HCT116 (cell line): Measurements from ENCODE around the gene METTL26. TPM values are rescaled to one million over a fixed set of nuclear protein-coding genes. Genes with fewer than 3 reads are reported as not detected.

Experiments
- ATAC-seq: fragments of 200-7000 bp; cut with Tn5 transposase; 2 replicates; pipeline ENCODE4 v1.9.1; 2020; ENCODE audit warnings: mild to moderate bottlenecking, moderate library complexity
- BruUV-seq: library from RNA; stranded (reverse); fragments of 400-500 nt; replicated peaks from 2 replicates; lab custom pipeline; 2021; lab: Mats Ljungman, UMichigan
- CTCF ChIA-PET: fragments of 300-600 bp; sonication (Branson Sonifier 250); formaldehyde crosslinking; loops from one replicate; lab custom pipeline; 2021; ENCODE audit warnings: antibody characterized with exemption; lab: Charles Lee
- POLR2A ChIA-PET: fragments of 300-600, 350-600 bp; sonication (Branson Sonifier 250); formaldehyde crosslinking; loops from one replicate; lab custom pipeline; 2021; ENCODE audit warnings: antibody characterized with exemption; lab: Charles Lee
- RAD21 ChIA-PET, 2 experiments: fragments of 300-600 bp; sonication (Branson Sonifier 250); formaldehyde crosslinking; loops; one replicate each; lab custom pipeline; 2023; ENCODE audit warnings: low total read pairs in 2 of 2; ENCODE audit not compliant: uncharacterized antibody in 2 of 2, unreplicated experiment in 2 of 2, low non-redundant PET in 1 of 2; lab: Charles Lee
- DNase-seq: peaks from one replicate; pipeline ENCODE4 v3.0.0-alpha.2; 2010; ENCODE audit warnings: low read depth, low spot score
- H2AFZ ChIP-seq: fragments of 200-600 bp; shearing (Covaris generic), sonication (generic); 2 replicates; pipeline ENCODE4 v1.6.1; 2017; ENCODE audit warnings: low read depth, mixed run types, mixed read lengths, antibody characterized with exemption, low read length; ENCODE audit not compliant: poor library complexity, severe bottlenecking
- H3K27ac ChIP-seq: 2 replicates; pipeline ENCODE4 v1.5.1; 2012; ENCODE audit warnings: low read depth, low read length
- H3K27me3 ChIP-seq: fragments of 200-600 bp; sonication (generic); 2 replicates; pipeline ENCODE4 v1.6.1; 2016; ENCODE audit warnings: mixed run types, low read length, mixed read lengths; ENCODE audit not compliant: insufficient read depth
- H3K36me3 ChIP-seq, 2 experiments: fragments of 200-500 bp in 1 of 2; fragments of 200-600 bp in 1 of 2; sonication (Bioruptor generic) in 1 of 2; sonication (generic) in 1 of 2; 2 replicates each; pipeline versions ENCODE4 v1.5.1 to v1.6.1; 2014 to 2016; ENCODE audit warnings: low read length in 2 of 2, inconsistent platforms in 1 of 2, mixed read lengths in 1 of 2, mixed run types in 1 of 2; ENCODE audit not compliant: insufficient read depth in 2 of 2, control insufficient read depth in 1 of 2
- H3K4me1 ChIP-seq, 2 experiments: fragments of 200-600 bp in 1 of 2; sonication (generic) in 1 of 2; 2 replicates each; pipeline versions ENCODE4 v1.5.1 to v1.6.1; 2012 to 2017; ENCODE audit warnings: low read length in 2 of 2, inconsistent platforms in 1 of 2, mild to moderate bottlenecking in 1 of 2, mixed read lengths in 1 of 2, mixed run types in 1 of 2, moderate library complexity in 1 of 2; ENCODE audit not compliant: insufficient read depth in 2 of 2, control insufficient read depth in 1 of 2
- H3K4me2 ChIP-seq: fragments of 200-600 bp; sonication (generic); 2 replicates; pipeline ENCODE4 v1.6.1; 2017; ENCODE audit warnings: mixed run types, low read length, mixed read lengths
- H3K4me3 ChIP-seq, 2 experiments: fragments of 200-600 bp in 1 of 2; sonication (generic) in 1 of 2; replicated peaks in 1 of 2; 2 replicates each; pipeline ENCODE4 v1.5.1; 2011 to 2016; ENCODE audit warnings: low read length in 2 of 2, control low read depth in 1 of 2, low read depth in 1 of 2, mild to moderate bottlenecking in 1 of 2, mixed read lengths in 1 of 2, mixed run types in 1 of 2
- H3K79me2 ChIP-seq: fragments of 200-600 bp; sonication (generic); 2 replicates; pipeline ENCODE4 v1.6.1; 2017; ENCODE audit warnings: mild to moderate bottlenecking, mixed run types, low read length, moderate library complexity, mixed read lengths; ENCODE audit not compliant: insufficient read depth
- H3K9ac ChIP-seq: fragments of 200-600 bp; sonication (generic); 2 replicates; pipeline ENCODE4 v1.6.1; 2016; ENCODE audit warnings: low read length, mixed read lengths
- H3K9me2 ChIP-seq: fragments of 200-600 bp; sonication (generic), shearing (Covaris generic); 2 replicates; pipeline ENCODE4 v1.6.1; 2017; ENCODE audit warnings: mixed run types, mild to moderate bottlenecking, moderate library complexity; ENCODE audit not compliant: insufficient read depth
- H3K9me3 ChIP-seq, 2 experiments: fragments of 200-500 bp in 1 of 2; fragments of 200-600 bp in 1 of 2; sonication (Bioruptor generic) in 1 of 2; sonication (generic) in 1 of 2; 2 replicates each; pipeline ENCODE4 v1.6.1; 2014 to 2017; ENCODE audit warnings: low read length in 2 of 2, mixed read lengths in 2 of 2, inconsistent platforms in 1 of 2, low read depth in 1 of 2, mild to moderate bottlenecking in 1 of 2, mixed run types in 1 of 2, moderate library complexity in 1 of 2; ENCODE audit not compliant: control insufficient read depth in 1 of 2, insufficient read depth in 1 of 2
- H4K20me1 ChIP-seq: fragments of 200-600 bp; sonication (generic), shearing (Covaris generic); 2 replicates; pipeline ENCODE4 v1.6.1; 2017; ENCODE audit warnings: mixed run types, mild to moderate bottlenecking, moderate library complexity; ENCODE audit not compliant: insufficient read depth
- CEBPB ChIP-seq: IDR thresholded peaks from 2 replicates; pipeline ENCODE4 v1.6.1; 2012; ENCODE audit warnings: low read depth
- EGR1 ChIP-seq: IDR thresholded peaks from 2 replicates; pipeline ENCODE4 v1.6.1; 2012; ENCODE audit warnings: low read depth
- EZH2phosphoT487 ChIP-seq: fragments of 200-600 bp; IDR thresholded peaks from 2 replicates; pipeline ENCODE4 v1.6.1; 2018; ENCODE audit warnings: antibody characterized with exemption, borderline replicate concordance
- JUND ChIP-seq: IDR thresholded peaks from 2 replicates; pipeline ENCODE4 v1.6.1; 2012
- TCF7L2 ChIP-seq: IDR thresholded peaks from 2 replicates; pipeline ENCODE4 v1.7.0; 2011; ENCODE audit warnings: borderline replicate concordance, inconsistent platforms; ENCODE audit not compliant: insufficient read depth, insufficient read length; ENCODE audit errors: extremely low read depth
- ZFX ChIP-seq: fragments of 450-650 bp; IDR thresholded peaks from 2 replicates; pipeline ENCODE4 v1.6.1; 2017
- ZNF274 ChIP-seq: fragments of 200-500 bp; sonication (Bioruptor generic); IDR thresholded peaks from 2 replicates; pipeline ENCODE4 v1.6.1; 2014; ENCODE audit warnings: mild to moderate bottlenecking, low read depth, low read length, inconsistent platforms
- intact Hi-C: fragments of 100-400 bp; cut with micrococcal nuclease; formaldehyde crosslinking; loops from 2 replicates; pipeline ENCODE4 v1.10.0; 2022
- total RNA-seq: library from RNA; stranded (reverse); gene quantifications from one replicate; pipeline ENCODE4 v1.2.1, GENCODE V29; 2021; ENCODE audit not compliant: unreplicated experiment
- TF ChIP-seq, protein P1 (sequence below): IDR thresholded peaks from 2 replicates; pipeline ENCODE4 v1.6.1; 2012

The METTL26 gene
- total RNA-seq, 1 experiment from 2014 or later, result 85.7 TPM

DNA sequence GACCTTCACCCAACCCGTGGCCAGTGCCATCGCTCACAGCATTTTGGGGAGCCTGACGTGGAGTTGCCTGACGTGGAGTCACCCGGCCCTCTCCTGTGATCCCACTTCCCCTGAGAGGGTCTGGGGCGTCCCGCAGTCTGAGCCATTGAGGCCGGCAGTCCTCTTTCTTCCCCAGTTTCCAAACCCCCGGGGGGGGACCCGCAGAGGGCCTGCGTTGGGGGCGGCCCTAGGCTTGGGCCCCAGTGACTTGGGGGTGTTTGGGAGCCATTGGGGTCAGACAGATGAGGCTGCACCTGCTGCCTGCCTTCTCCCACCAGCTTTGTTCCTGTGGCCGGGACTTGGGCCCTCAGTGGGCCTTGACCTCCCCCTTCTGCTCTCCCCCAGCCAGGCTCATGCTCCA is 33.6 kb upstream of the METTL26 start:
- no TSS peak for BruUV-seq
- Histone ChIP-seq H3K27me3 (no peaks in the 10 kb centered on the region), H3K27ac (no peak overlapping the region; the same call in 1 of the 2 replicates), H3K4me2 (peak overlapping the region; percentile 74)
- CTCF ChIA-PET, result no interaction called here
- ATAC-seq, result no peak
- RAD21 ChIA-PET, result no interaction called here
- POLR2A ChIA-PET, result no interaction called here
- TF ChIP-seq ZFX (no peak), JUND (no peak), ZNF274 (no peak), EZH2phosphoT487 (no peak), CEBPB (no peak)
- TF ChIP-seq, all 23 proteins: peak for 0
- peak overlapping the region; percentile 66 to 72; a peak in 1 of 4 replicates for H3K4me3 ChIP-seq
- H3K36me3 ChIP-seq, result peaks cover 0 to 4% of the 10 kb centered on the region in 2 experiments; a peak in 1 of 4 replicates
- H3K9me3 ChIP-seq, result no peaks in the 10 kb centered on the region
- intact Hi-C loops, result no loop called here
- H2AFZ ChIP-seq, result no peak overlapping the region
- no peak for DNase-seq
- peaks cover 0 to 10% of the 10 kb centered on the region in 2 experiments; a peak in 1 of 4 replicates for H3K4me1 ChIP-seq
- H3K9me2 ChIP-seq, result no peaks in the 10 kb centered on the region
- H3K9ac ChIP-seq, result no peak overlapping the region
- H4K20me1 ChIP-seq, result no peaks in the 10 kb centered on the region
- H3K79me2 ChIP-seq, result peaks cover 26% of the 10 kb centered on the region

DNA sequence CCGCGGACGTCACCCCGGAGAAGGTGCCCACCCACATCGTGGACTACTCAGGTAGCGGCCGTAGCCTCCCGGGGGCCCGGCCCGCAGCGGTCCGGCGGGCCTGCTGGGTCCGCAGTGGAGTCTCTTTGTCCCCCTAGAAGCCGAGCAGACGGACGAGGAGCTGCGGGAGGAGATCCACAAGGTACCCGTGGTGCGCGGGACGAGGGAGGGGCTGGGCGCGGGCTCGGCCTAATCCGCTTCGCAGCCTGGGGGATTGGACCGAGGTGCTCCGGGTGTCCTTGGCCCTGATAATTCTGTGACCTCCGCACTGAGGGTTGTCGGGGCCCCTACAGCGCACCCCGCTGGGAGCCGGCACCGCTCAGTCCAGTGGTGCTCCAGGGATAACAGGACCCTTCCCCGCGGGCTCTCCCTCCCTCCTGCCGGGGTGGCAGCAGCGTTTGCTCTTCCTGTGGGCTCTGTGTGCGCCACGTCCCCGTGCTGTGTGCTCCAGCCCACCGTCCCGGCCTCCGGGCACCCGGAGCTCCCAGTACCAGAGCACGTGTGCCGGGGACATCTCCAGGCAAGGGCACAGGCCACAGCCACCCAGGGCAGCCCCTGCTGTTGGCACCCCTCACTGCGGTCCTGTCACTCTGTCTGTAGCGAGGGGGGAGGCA is 32.5 kb upstream of the METTL26 start:
- Histone ChIP-seq H2AFZ (no peak overlapping the region), H3K9ac (peak overlapping the region; percentile 80), H3K9me3 (no peaks in the 10 kb centered on the region), H3K4me1 (peaks cover 0 to 10% of the 10 kb centered on the region in 2 experiments; a peak in 1 of 4 replicates), H3K79me2 (peaks cover 26% of the 10 kb centered on the region), H3K9me2 (no peaks in the 10 kb centered on the region), H4K20me1 (no peaks in the 10 kb centered on the region), H3K27me3 (no peaks in the 10 kb centered on the region), H3K27ac (peak overlapping the region; percentile 78), H3K4me2 (peak overlapping the region; percentile 74), H3K36me3 (peaks cover 0 to 4% of the 10 kb centered on the region in 2 experiments; a peak in 1 of 4 replicates), H3K4me3 (peak overlapping the region; percentile 66 to 72)
- RAD21 ChIA-PET, result interaction anchor here in 1 of 2 experiments (0.6 kb wide), 1 partner anchor 84 kb away, joined by 5 read pairs; no protein-coding TSS in a partner anchor
- POLR2A ChIA-PET, result no interaction called here
- DNase-seq (no peak), ATAC-seq (peak; percentile 8; the same call in 1 of the 2 replicates)
- CTCF ChIA-PET, result no interaction called here
- TSS peak; percentile 31 for BruUV-seq
- TF ChIP-seq EZH2phosphoT487, result no peak
- no peak for TF ChIP-seq CEBPB
- TF ChIP-seq, protein P1, sequence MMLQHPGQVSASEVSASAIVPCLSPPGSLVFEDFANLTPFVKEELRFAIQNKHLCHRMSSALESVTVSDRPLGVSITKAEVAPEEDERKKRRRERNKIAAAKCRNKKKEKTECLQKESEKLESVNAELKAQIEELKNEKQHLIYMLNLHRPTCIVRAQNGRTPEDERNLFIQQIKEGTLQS, result no peak
- TF ChIP-seq TCF7L2, result no peak
- TF ChIP-seq ZFX, result peak; percentile 33; the same call in 1 of the 2 replicates
- TF ChIP-seq EGR1, result no peak
- intact Hi-C loops, result no loop called here
